ENCODE measurements around the gene ZNRF1.

Gene ZNRF1

DNA sequence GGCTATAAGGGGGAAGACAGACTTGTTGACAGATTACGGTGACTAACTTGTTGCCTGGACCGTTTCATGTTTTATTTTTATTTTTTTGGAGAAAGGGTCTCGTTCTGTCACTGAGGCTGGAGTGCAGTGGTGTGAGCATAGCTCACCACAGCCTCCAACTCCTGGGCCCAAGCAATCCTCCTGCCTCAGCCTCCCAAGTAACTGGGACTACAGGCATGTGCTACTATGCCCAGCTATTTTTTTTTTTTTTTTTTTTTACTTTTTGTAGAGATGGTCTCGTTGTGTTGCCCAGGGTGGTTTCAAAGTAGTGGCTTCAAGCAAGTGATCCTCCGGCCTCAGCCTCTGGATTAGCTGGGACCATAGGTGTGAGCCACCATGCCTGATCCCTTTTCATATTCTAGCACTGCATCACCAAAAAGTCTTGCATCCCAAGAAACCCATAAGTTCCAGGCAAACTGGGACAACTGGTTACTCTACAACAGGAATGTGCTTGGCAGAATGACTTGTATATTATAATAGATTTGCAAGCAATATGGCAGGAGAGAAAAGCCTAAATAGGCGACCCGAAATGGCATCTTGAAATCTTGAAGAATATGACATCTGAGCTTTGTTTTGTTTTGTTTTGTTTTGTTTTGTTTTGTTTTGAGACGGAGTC, 11.7 kb upstream of the ZNRF1 start:
- TF ChIP-seq SIN3A (IDR thresholded peaks at IDR 0.05; ENCODE audit: borderline replicate concordance, insufficient read depth, low read length): no peak
- TF ChIP-seq, protein P1, sequence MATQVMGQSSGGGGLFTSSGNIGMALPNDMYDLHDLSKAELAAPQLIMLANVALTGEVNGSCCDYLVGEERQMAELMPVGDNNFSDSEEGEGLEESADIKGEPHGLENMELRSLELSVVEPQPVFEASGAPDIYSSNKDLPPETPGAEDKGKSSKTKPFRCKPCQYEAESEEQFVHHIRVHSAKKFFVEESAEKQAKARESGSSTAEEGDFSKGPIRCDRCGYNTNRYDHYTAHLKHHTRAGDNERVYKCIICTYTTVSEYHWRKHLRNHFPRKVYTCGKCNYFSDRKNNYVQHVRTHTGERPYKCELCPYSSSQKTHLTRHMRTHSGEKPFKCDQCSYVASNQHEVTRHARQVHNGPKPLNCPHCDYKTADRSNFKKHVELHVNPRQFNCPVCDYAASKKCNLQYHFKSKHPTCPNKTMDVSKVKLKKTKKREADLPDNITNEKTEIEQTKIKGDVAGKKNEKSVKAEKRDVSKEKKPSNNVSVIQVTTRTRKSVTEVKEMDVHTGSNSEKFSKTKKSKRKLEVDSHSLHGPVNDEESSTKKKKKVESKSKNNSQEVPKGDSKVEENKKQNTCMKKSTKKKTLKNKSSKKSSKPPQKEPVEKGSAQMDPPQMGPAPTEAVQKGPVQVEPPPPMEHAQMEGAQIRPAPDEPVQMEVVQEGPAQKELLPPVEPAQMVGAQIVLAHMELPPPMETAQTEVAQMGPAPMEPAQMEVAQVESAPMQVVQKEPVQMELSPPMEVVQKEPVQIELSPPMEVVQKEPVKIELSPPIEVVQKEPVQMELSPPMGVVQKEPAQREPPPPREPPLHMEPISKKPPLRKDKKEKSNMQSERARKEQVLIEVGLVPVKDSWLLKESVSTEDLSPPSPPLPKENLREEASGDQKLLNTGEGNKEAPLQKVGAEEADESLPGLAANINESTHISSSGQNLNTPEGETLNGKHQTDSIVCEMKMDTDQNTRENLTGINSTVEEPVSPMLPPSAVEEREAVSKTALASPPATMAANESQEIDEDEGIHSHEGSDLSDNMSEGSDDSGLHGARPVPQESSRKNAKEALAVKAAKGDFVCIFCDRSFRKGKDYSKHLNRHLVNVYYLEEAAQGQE (IDR thresholded peaks at IDR 0.05; ENCODE audit: insufficient read depth in 1 of 2, low read depth in 2 of 2, low read length in 2 of 2): no peak
- no peak for TF ChIP-seq POLR2AphosphoS5 (IDR thresholded peaks at IDR 0.05; ENCODE audit: low read depth, low read length)
- no peak for TF ChIP-seq TAF1 (IDR thresholded peaks at IDR 0.05; ENCODE audit: borderline replicate concordance, insufficient read depth, low read length)
- no peak for TF ChIP-seq FOXP2 (optimal IDR thresholded peaks at IDR 0.05; ENCODE audit: borderline replicate concordance, extremely low read depth, extremely low read length, insufficient read depth)

DNA sequence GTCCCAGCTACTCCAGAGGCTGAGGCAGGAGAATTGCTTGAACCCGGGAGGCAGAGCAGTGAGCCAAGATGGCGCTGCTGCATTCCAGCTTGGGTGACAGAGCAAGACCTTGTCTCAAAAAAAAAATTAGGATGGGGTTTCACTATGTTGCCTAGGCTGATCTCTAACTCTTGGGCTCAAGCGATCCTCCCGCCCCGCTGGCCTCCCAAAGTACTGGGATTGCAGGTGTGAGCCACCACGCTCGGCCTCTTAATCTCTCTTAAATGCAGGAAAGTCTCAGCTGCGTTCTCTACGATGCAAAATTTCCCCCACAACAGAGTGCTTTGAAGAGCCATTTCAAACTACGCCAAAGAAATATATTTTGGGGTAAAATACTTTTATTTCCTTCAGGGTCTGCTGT, 8.0 kb upstream of the ZNRF1 start:
- TF ChIP-seq FOXP2 (optimal IDR thresholded peaks at IDR 0.05; ENCODE audit: borderline replicate concordance, extremely low read depth, extremely low read length, insufficient read depth) (no peak), SIN3A (IDR thresholded peaks at IDR 0.05; ENCODE audit: borderline replicate concordance, insufficient read depth, low read length) (no peak), POLR2AphosphoS5 (IDR thresholded peaks at IDR 0.05; ENCODE audit: low read depth, low read length) (no peak), TAF1 (IDR thresholded peaks at IDR 0.05; ENCODE audit: borderline replicate concordance, insufficient read depth, low read length) (no peak)
- TF ChIP-seq, protein P1 (IDR thresholded peaks at IDR 0.05; ENCODE audit: insufficient read depth in 1 of 2, low read depth in 2 of 2, low read length in 2 of 2): no peak

DNA sequence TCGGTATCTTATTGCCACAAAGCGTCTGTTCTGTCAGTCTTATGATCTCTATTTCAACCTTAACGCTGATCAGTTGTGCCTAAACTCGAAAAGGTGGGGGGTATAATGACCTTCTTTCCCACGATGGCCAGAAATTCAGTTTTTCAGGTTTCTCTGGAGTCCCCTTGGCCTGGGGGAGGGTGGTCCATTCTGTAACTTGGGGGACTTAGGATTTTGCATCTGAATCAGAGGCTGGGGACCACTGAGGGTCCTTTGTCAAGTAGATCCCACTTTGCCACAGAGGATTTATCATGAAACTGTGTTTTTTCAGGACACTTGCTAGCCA, 7.6 kb upstream of the ZNRF1 start:
- TF ChIP-seq POLR2AphosphoS5 (IDR thresholded peaks at IDR 0.05; ENCODE audit: low read depth, low read length) (no peak), FOXP2 (optimal IDR thresholded peaks at IDR 0.05; ENCODE audit: borderline replicate concordance, extremely low read depth, extremely low read length, insufficient read depth) (no peak), TAF1 (IDR thresholded peaks at IDR 0.05; ENCODE audit: borderline replicate concordance, insufficient read depth, low read length) (no peak), SIN3A (IDR thresholded peaks at IDR 0.05; ENCODE audit: borderline replicate concordance, insufficient read depth, low read length) (no peak)
- TF ChIP-seq, protein P1 (IDR thresholded peaks at IDR 0.05; ENCODE audit: insufficient read depth in 1 of 2, low read depth in 2 of 2, low read length in 2 of 2): no peak

DNA sequence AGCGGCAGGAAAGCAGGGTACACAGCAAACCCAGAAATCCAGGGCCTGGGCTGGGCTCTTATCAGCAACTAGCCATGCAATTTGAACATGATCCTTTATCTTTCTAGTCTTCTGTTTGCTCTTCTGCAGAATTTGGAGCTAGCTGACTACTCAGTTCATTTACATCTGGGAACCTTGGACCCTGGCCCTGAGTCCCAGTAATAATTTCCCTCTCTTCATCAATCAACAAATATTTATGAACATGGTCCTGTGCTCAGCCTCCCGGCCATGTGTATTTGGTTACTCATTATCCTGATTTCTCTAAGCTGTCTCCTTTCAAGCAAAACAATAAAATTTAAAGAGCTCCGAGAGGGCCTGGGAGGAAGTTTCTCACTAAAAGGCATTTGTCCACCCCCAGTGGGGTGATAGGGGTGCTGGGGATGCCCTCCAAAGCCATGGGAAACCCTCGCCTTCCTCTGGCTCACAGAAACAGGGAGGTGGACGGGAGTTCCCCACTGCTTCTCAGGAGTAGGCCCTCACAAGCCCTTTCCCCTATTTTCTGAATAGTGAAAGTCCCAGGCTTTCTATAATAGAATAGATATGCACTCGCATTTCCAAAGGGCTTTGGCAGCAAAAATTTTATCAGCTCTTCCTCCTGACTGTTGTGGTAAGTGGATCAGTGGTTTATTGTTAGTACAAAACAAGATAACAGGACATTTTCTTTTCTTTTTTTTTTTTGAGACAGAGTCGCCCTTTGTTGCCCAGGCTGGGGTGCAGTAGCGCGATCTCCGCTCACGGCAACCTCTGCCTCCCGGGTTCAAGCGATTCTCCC, 7.0 kb upstream of the ZNRF1 start:
- TF ChIP-seq TAF1 (IDR thresholded peaks at IDR 0.05; ENCODE audit: borderline replicate concordance, insufficient read depth, low read length) (no peak), POLR2AphosphoS5 (IDR thresholded peaks at IDR 0.05; ENCODE audit: low read depth, low read length) (no peak), FOXP2 (optimal IDR thresholded peaks at IDR 0.05; ENCODE audit: borderline replicate concordance, extremely low read depth, extremely low read length, insufficient read depth) (no peak), SIN3A (IDR thresholded peaks at IDR 0.05; ENCODE audit: borderline replicate concordance, insufficient read depth, low read length) (no peak)
- TF ChIP-seq, protein P1 (IDR thresholded peaks at IDR 0.05; ENCODE audit: insufficient read depth in 1 of 2, low read depth in 2 of 2, low read length in 2 of 2): no peak

Measured in PFSK-1 (cell line).